Neutrophil (primary cell): ENCODE measurements around the gene C7orf25.
A peak's percentile ranks its signal among the peaks of the same experiment; 100 is the strongest.

ENCODE experiments used
- H3K27ac ChIP-seq: fragments of 200-600 bp; sonication (generic); 2 replicates; pipeline ENCODE4 v1.5.1; 2016; ENCODE audit warnings: mild to moderate bottlenecking, moderate library complexity
- H3K27me3 ChIP-seq: fragments of 200-600 bp; sonication (generic); 2 replicates; pipeline ENCODE4 v1.6.0; 2016; ENCODE audit warnings: mild to moderate bottlenecking
- H3K36me3 ChIP-seq: fragments of 200-600 bp; sonication (generic); 2 replicates; pipeline ENCODE4 v1.5.1; 2017
- H3K4me1 ChIP-seq, 2 experiments: fragments of 200-600 bp in 1 of 2; sonication (generic) in 1 of 2; 1 replicate in 1 of 2; 2 replicates in 1 of 2; pipeline versions ENCODE4 v1.5.1 to v1.6.1; 2013 to 2016; ENCODE audit warnings: low read depth in 1 of 2, low read length in 1 of 2, mild to moderate bottlenecking in 1 of 2, moderate library complexity in 1 of 2; ENCODE audit not compliant: control insufficient read depth in 1 of 2, insufficient read depth in 1 of 2
- H3K4me3 ChIP-seq, 2 experiments: fragments of 200-600 bp in 1 of 2; sonication (generic) in 1 of 2; 1 replicate in 1 of 2; 2 replicates in 1 of 2; pipeline ENCODE4 v1.5.1; 2013 to 2016; ENCODE audit warnings: low read depth in 1 of 2, low read length in 1 of 2, mild to moderate bottlenecking in 1 of 2, moderate library complexity in 1 of 2
- H3K9me3 ChIP-seq: fragments of 200-600 bp; sonication (generic); 2 replicates; pipeline ENCODE4 v1.5.1; 2016
- CTCF ChIP-seq: fragments of 200-600 bp; sonication (generic); IDR thresholded peaks from 2 replicates; pipeline ENCODE4 v1.5.1; 2016; ENCODE audit warnings: antibody characterized with exemption

C7orf25 gene

DNA sequence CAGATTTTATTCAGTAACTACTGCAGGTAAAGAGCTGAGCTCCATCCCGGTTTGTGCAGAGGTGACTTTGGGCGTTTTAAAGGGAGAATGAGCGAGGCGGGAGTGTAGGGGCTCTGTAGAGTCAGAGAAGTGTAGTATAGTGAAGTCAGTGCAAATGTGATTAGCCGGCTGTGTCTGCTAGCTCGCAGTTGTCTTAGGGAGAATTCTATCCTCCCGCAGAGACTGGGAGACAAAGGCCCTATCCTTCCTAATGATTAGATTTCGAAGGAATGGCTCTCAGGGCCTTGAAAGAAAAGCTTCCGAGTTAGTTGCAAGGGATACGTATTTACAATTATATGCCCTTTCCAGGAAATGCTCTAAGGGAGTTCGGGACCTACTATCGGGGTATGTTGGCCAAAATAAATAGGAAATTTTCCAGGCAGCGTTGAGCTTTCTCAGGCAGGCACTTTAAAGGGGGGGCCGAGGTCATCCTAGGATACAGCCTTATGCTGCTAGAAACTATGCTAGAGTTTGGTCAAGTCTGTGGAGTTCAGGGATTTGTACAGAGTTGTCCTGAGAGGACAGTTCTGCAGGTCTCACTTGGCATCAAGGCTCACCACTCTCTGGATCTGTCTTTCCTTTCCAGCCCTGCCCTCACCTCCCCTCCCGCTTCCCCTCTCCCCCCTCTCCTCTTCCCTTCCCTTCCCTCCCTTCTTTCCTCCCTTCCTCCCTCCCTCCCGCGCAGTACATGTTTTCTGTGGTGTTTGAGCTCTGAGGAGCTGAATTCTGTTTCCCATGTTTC is 21.1 kb upstream of the C7orf25 start:
- no peaks in the 10 kb centered on the region for H3K9me3 ChIP-seq
- H3K27ac ChIP-seq: peak overlapping the region; percentile 71
- H3K4me3 ChIP-seq: peak overlapping the region; percentile 92 to 99
- peaks cover 41 to 48% of the 10 kb centered on the region in 2 experiments for H3K4me1 ChIP-seq
- H3K27me3 ChIP-seq: no peaks in the 10 kb centered on the region
- H3K36me3 ChIP-seq: peaks cover 11% of the 10 kb centered on the region
- TF ChIP-seq CTCF: no peak

- no peak for TF ChIP-seq CTCF
- Histone ChIP-seq H3K27me3 (no peaks in the 10 kb centered on the region), H3K36me3 (peaks cover 9% of the 10 kb centered on the region), H3K9me3 (no peaks in the 10 kb centered on the region), H3K27ac (peak within 1 kb of the TSS; percentile 71), H3K4me3 (peak within 1 kb of the TSS; percentile 92 to 99), H3K4me1 (peaks cover 49 to 53% of the 10 kb centered on the region in 2 experiments)
Observed at GRCh38 chr7:42931834-42932651, 20.2 kb upstream of the C7orf25 start, which contains the start of the genes MRPL32 and PSMA2. MRPL32 (plus strand) TSS chr7:42932376; CDS start chr7:42932387, 11 bp downstream. PSMA2 (minus strand) TSS chr7:42932174; CDS start chr7:42932158, 16 bp downstream.

DNA sequence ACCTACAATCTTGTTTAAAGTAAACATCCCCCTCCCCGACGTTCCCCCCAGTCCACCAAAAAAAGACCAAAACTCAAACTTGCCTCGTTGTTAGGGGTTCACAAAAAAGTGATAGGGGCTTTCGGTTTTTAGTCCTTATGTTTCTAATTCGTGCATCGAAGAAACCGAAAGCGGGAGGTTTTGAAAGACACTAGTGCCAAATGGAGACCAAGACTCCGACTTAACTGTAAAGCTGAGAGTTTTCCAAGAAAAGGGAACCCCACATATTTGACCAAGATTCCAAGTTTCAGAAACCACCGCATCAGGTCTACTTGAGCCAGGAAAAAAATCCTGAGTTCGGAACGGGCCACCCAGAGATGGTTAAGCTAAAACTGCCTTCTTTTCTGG is 19.6 kb upstream of the C7orf25 start:
- peak overlapping the region; percentile 92 to 99 for H3K4me3 ChIP-seq
- H3K9me3 ChIP-seq: no peaks in the 10 kb centered on the region
- H3K27me3 ChIP-seq: no peaks in the 10 kb centered on the region
- peaks cover 55 to 56% of the 10 kb centered on the region in 2 experiments for H3K4me1 ChIP-seq
- peak overlapping the region; percentile 71 for H3K27ac ChIP-seq
- H3K36me3 ChIP-seq: peaks cover 7% of the 10 kb centered on the region
- no peak for TF ChIP-seq CTCF

DNA sequence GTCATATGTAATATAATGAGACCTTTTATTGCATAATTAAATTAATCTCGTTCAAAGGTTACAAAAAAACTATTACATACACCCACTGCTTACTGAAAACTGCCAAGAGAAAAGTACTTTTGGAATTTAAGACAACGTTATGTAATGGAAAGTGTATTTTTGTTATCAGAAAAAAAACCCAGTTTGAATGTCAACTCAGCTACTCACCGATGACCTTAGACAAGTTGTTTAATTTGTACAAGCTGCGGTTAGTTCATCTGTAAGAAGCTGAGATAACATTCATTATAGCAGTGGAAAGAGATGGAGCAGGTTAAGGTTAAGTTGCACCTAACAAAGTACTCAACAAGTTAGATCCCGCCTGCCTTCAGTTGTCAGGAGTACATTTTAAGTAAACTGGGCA is 19.0 kb upstream of the C7orf25 start:
- Histone ChIP-seq H3K9me3 (no peaks in the 10 kb centered on the region), H3K36me3 (peaks cover 7% of the 10 kb centered on the region), H3K4me1 (peaks cover 59 to 61% of the 10 kb centered on the region in 2 experiments), H3K4me3 (peak overlapping the region; percentile 92 to 99), H3K27me3 (no peaks in the 10 kb centered on the region), H3K27ac (peak overlapping the region; percentile 71)
- no peak for TF ChIP-seq CTCF

- no peak overlapping the region for H3K4me3 ChIP-seq
Observed at GRCh38 chr7:42929449-42929848, 17.6 kb upstream of the C7orf25 start.

More at GRCh38 chr7:42929449-42929848, 17.6 kb upstream of the C7orf25 start:
- TF ChIP-seq CTCF: no peak
- no peaks in the 10 kb centered on the region for H3K9me3 ChIP-seq
- peaks cover 8% of the 10 kb centered on the region for H3K36me3 ChIP-seq
- peaks cover 69% of the 10 kb centered on the region in 2 experiments for H3K4me1 ChIP-seq
- H3K27ac ChIP-seq: no peak overlapping the region
- H3K27me3 ChIP-seq: no peaks in the 10 kb centered on the region
